BJ (cell line): ENCODE data around the gene SRGAP1. TPM values are rescaled to one million over a fixed set of nuclear protein-coding genes. Genes with fewer than 3 reads are reported as not detected.

Experiments
- CTCF ChIA-PET: fragments of 350-600 bp; formaldehyde crosslinking; extraction: SDS; loops from one replicate; lab custom pipeline; 2021; ENCODE audit warnings: antibody characterized with exemption, inconsistent platforms; lab: Yijun Ruan, JAX
- POLR2A ChIA-PET: fragments of 300-600 bp; sonication (Branson Sonifier 250); formaldehyde crosslinking; extraction: SDS; loops from one replicate; lab custom pipeline; 2021; ENCODE audit warnings: antibody characterized with exemption; lab: Charles Lee
- DNase-seq: peaks from one replicate; pipeline ENCODE4 v3.0.0-alpha.2; 2011; ENCODE audit warnings: low read depth
- H3K27me3 ChIP-seq: 2 replicates; pipeline ENCODE4 v1.6.0; 2011; ENCODE audit warnings: low read length; ENCODE audit not compliant: control insufficient read depth, insufficient read depth
- H3K36me3 ChIP-seq: 2 replicates; pipeline ENCODE4 v1.5.1; 2011; ENCODE audit warnings: low read length; ENCODE audit not compliant: control insufficient read depth, insufficient read depth
- H3K4me3 ChIP-seq: 2 replicates; pipeline ENCODE4 v1.5.1; 2011; ENCODE audit warnings: low read depth, mild to moderate bottlenecking, control low read depth, low read length
- CTCF ChIP-seq: IDR thresholded peaks from 2 replicates; pipeline ENCODE4 v1.5.1; 2011; ENCODE audit warnings: low read depth, mild to moderate bottlenecking, control low read depth, inconsistent platforms, low read length, moderate library complexity; ENCODE audit not compliant: insufficient read depth
- polyA plus RNA-seq: library from polyadenylated mRNA; depleted of rRNA; stranded (reverse); fragments of >200 nt; gene quantifications from 2 replicates; pipeline ENCODE4 v1.2.3, GENCODE V29; 2011

SRGAP1 gene
- polyA plus RNA-seq, 1 experiment = 15.7 TPM

- Histone ChIP-seq H3K27me3 (no peaks in the 10 kb centered on the region), H3K4me3 (no peak overlapping the region), H3K36me3 (no peaks in the 10 kb centered on the region)
- TF ChIP-seq CTCF = no peak
- POLR2A ChIA-PET = interaction anchor here (0.5 kb wide), 1 partner anchor 30 kb away, joined by 7 read pairs; no protein-coding TSS in a partner anchor
- peak; percentile 76 for DNase-seq
- CTCF ChIA-PET = interaction anchor here (1.0 to 4.5 kb wide), 4 partner anchors 15 to 244 kb away, joined by 3 to 23 read pairs (median 4); partner anchors contain the start of gene SRGAP1
Observed at GRCh38 chr12:64088431-64089349, 244.2 kb downstream of the SRGAP1 start.

- TF ChIP-seq CTCF = no peak
- Histone ChIP-seq H3K27me3 (no peaks in the 10 kb centered on the region), H3K36me3 (no peaks in the 10 kb centered on the region), H3K4me3 (no peak overlapping the region)
- POLR2A ChIA-PET = no interaction called here
- DNase-seq = no peak
- CTCF ChIA-PET = interaction anchor here (4.5 kb wide), 1 partner anchor 246 kb away, joined by 23 read pairs; the partner anchor contains the start of gene SRGAP1
Observed at GRCh38 chr12:64090047-64090446, 245.5 kb downstream of the SRGAP1 start.

- Histone ChIP-seq H3K36me3 (0 out of 2 replicates have a peak, but pooled peaks cover 2% of the 10 kb centered on the region), H3K4me3 (no peak overlapping the region), H3K27me3 (no peaks in the 10 kb centered on the region)
- no peak for TF ChIP-seq CTCF
- POLR2A ChIA-PET = no interaction called here
- CTCF ChIA-PET = interaction anchor here (0.7 kb wide), 1 partner anchor 247 kb away, joined by 3 read pairs; the partner anchor contains the start of gene SRGAP1
- DNase-seq = no peak
Observed at GRCh38 chr12:64091186-64091585, 246.7 kb downstream of the SRGAP1 start.

DNA sequence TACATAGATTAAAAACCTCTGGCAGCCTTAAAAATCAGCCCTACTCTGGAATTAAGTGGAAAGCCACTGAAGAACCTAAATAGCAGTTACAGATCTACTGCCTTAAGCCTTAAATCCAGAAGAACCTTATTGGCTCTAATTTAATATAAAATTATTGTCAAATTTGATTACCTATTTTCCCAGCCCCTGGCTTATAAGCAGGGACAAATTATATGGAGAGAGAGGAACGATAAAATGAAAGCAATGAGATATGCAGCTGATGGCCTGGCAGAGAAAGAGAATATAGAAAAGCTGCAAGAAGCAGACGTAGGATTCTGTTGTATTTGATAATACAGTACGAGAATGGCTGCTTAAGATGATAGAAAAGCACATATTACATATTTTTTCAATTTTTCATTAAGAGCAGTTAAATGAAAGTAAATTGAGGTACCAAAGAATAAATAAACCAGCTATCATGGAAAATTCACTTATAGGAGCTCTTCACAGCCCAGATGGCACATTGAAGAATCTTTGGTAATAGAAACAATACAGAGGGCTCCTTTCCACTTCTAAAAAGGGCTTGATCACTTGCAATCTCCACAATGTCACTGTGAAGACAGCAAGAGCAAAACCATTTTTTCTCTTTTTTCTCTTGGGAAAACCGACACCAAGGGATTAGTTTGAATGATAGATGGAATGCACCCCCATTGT, 248.2 kb downstream of the SRGAP1 start:
- TF ChIP-seq CTCF = no peak
- CTCF ChIA-PET = no interaction called here
- POLR2A ChIA-PET = no interaction called here

GRCh38 chr12:64093689-64094088, 249.2 kb downstream of the SRGAP1 start:
- ChIA-PET CTCF (no interaction called here), POLR2A (no interaction called here)
- DNase-seq = no peak
- TF ChIP-seq CTCF = no peak
- Histone ChIP-seq H3K27me3 (no peaks in the 10 kb centered on the region), H3K4me3 (no peak overlapping the region), H3K36me3 (0 out of 2 replicates have a peak, but pooled peaks cover 2% of the 10 kb centered on the region)

More for the DNA sequence above, 248.2 kb downstream of the SRGAP1 start:
- no peak for DNase-seq
- 0 out of 2 replicates have a peak, but pooled peaks cover 2% of the 10 kb centered on the region for H3K36me3 ChIP-seq
- no peak overlapping the region for H3K4me3 ChIP-seq
- no peaks in the 10 kb centered on the region for H3K27me3 ChIP-seq
